Breast epithelium (tissue), 4 donors: ENCODE results near the gene ANKRD16. TPM values are rescaled to one million over a fixed set of nuclear protein-coding genes. Genes with fewer than 3 reads are reported as not detected.

Source experiments
- DNase-seq, 2 donors: peaks; one replicate each; pipeline ENCODE4 v3.0.0-alpha.2; 2019; ENCODE audit warnings: low spot score in 2 of 2
- H3K27ac ChIP-seq, 2 donors: fragments of 200-600 bp; sonication (generic) in 1 of 2; one replicate each; pipeline ENCODE4 v1.5.1; 2016 to 2019; ENCODE audit warnings: mild to moderate bottlenecking in 1 of 2
- H3K27me3 ChIP-seq, 2 donors: fragments of 200-600 bp; sonication (generic) in 1 of 2; one replicate each; pipeline versions ENCODE4 v1.5.1 to v1.6.0; 2017 to 2019; ENCODE audit warnings: control low read depth in 1 of 2, mild to moderate bottlenecking in 1 of 2
- H3K36me3 ChIP-seq: fragments of 200-600 bp; one replicate; pipeline ENCODE4 v1.5.1; 2019
- H3K4me1 ChIP-seq, 2 donors: fragments of 200-600 bp; sonication (generic); one replicate each; pipeline ENCODE4 v1.5.1; 2016 to 2019; ENCODE audit warnings: control low read depth in 1 of 2
- H3K4me3 ChIP-seq, 3 donors: fragments of 200-600 bp; sonication (generic); 1 replicate in 2 of 3; 2 replicates in 1 of 3; pipeline ENCODE4 v1.5.1; 2016 to 2019; ENCODE audit warnings: mild to moderate bottlenecking in 3 of 3, moderate library complexity in 2 of 3
- H3K9me3 ChIP-seq, 2 donors: fragments of 200-600 bp; sonication (generic) in 1 of 2; one replicate each; pipeline ENCODE4 v1.5.1; 2016 to 2019; ENCODE audit warnings: control low read depth in 1 of 2
- POLR2A ChIP-seq: fragments of 450-650 bp; IDR thresholded peaks from one replicate; pipeline ENCODE4 v1.6.1; 2016; ENCODE audit warnings: antibody characterized with exemption, mild to moderate bottlenecking, moderate library complexity
- POLR2AphosphoS5 ChIP-seq, 3 donors: sonication (generic); formaldehyde crosslinking; IDR thresholded peaks; one replicate each; pipeline ENCODE4 v1.6.1; 2017; ENCODE audit warnings: antibody characterized with exemption in 3 of 3
- intact Hi-C: fragments of 100-400 bp; cut with DNase I; formaldehyde crosslinking; loops from one replicate; pipeline ENCODE4 v1.15.1; 2023; ENCODE audit warnings: low total_unique reads
- total RNA-seq, 3 donors: library from RNA; depleted of rRNA; stranded (reverse); fragments of >200 nt; gene quantifications; one replicate each; pipeline ENCODE4 v1.1.0, GENCODE V29; 2016
- TF ChIP-seq, protein P1 (sequence below), 3 donors: fragments of 450-650 bp; IDR thresholded peaks; one replicate each; pipeline ENCODE4 v1.5.1; 2016 to 2017; ENCODE audit warnings: antibody characterized with exemption in 3 of 3, mild to moderate bottlenecking in 3 of 3, moderate library complexity in 3 of 3

The ANKRD16 gene
- total RNA-seq, 3 donors from 2014 or later, result 5.9 to 13.1 (median 8.8) TPM

- no peaks in the 10 kb centered on the region for H3K4me1 ChIP-seq
- no peaks in the 10 kb centered on the region for H3K9me3 ChIP-seq
- H3K36me3 ChIP-seq, result peaks cover 12% of the 10 kb centered on the region
- TF ChIP-seq, protein P1, sequence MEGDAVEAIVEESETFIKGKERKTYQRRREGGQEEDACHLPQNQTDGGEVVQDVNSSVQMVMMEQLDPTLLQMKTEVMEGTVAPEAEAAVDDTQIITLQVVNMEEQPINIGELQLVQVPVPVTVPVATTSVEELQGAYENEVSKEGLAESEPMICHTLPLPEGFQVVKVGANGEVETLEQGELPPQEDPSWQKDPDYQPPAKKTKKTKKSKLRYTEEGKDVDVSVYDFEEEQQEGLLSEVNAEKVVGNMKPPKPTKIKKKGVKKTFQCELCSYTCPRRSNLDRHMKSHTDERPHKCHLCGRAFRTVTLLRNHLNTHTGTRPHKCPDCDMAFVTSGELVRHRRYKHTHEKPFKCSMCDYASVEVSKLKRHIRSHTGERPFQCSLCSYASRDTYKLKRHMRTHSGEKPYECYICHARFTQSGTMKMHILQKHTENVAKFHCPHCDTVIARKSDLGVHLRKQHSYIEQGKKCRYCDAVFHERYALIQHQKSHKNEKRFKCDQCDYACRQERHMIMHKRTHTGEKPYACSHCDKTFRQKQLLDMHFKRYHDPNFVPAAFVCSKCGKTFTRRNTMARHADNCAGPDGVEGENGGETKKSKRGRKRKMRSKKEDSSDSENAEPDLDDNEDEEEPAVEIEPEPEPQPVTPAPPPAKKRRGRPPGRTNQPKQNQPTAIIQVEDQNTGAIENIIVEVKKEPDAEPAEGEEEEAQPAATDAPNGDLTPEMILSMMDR (IDR thresholded peaks at IDR 0.05), result no peak
- intact Hi-C loops, result no loop called here
- H3K27me3 ChIP-seq, result no peaks in the 10 kb centered on the region
- H3K27ac ChIP-seq, result no peak overlapping the region
- no peak overlapping the region for H3K4me3 ChIP-seq
- no peak for DNase-seq
Observed at GRCh38 chr10:5919568-5919967, 29.9 kb upstream of the ANKRD16 start.

DNA sequence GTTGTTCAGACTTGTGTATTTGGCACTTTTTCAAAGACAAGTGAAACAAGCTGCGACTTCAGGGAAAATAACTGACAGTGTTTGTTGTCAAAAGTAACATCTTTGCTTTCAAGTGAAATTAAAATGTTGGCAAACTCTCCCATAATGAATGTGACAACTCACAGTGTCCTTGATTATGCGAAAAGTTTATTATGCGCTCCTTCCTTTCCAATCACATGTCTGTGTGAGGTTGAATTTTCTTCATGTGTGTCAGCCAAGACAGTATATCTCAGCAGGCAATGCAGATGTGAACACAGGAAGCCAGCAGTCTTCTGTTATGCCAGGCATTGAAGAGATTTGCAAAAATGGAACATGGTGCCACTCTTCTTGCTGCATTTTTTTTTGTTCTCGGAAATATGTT lies 29.1 kb upstream of the ANKRD16 start:
- H3K27me3 ChIP-seq, result no peaks in the 10 kb centered on the region
- no peaks in the 10 kb centered on the region for H3K4me1 ChIP-seq
- peaks cover 9% of the 10 kb centered on the region for H3K36me3 ChIP-seq
- H3K27ac ChIP-seq, result no peak overlapping the region
- intact Hi-C loops, result no loop called here
- no peak for TF ChIP-seq POLR2AphosphoS5 (IDR thresholded peaks at IDR 0.05)
- no peak for TF ChIP-seq POLR2A
- TF ChIP-seq, protein P1 (IDR thresholded peaks at IDR 0.05), result no peak
- DNase-seq, result no peak
- H3K9me3 ChIP-seq, result no peaks in the 10 kb centered on the region
- H3K4me3 ChIP-seq, result no peak overlapping the region

GRCh38 chr10:5917305-5917704 lies 27.6 kb upstream of the ANKRD16 start:
- Histone ChIP-seq H3K36me3 (peaks cover 11% of the 10 kb centered on the region), H3K4me1 (no peaks in the 10 kb centered on the region), H3K9me3 (no peaks in the 10 kb centered on the region), H3K27ac (no peak overlapping the region), H3K27me3 (no peaks in the 10 kb centered on the region), H3K4me3 (no peak overlapping the region)
- no peak for DNase-seq
- intact Hi-C loops, result no loop called here
- TF ChIP-seq POLR2A, result no peak
- no peak for TF ChIP-seq POLR2AphosphoS5 (IDR thresholded peaks at IDR 0.05)
- TF ChIP-seq, protein P1 (IDR thresholded peaks at IDR 0.05), result no peak

- Histone ChIP-seq H3K36me3 (peaks cover 11% of the 10 kb centered on the region), H3K4me1 (no peaks in the 10 kb centered on the region), H3K4me3 (no peak overlapping the region), H3K27ac (no peak overlapping the region), H3K27me3 (no peaks in the 10 kb centered on the region), H3K9me3 (no peaks in the 10 kb centered on the region)
- intact Hi-C loops, result no loop called here
- TF ChIP-seq POLR2AphosphoS5 (IDR thresholded peaks at IDR 0.05) (no peak), POLR2A (no peak)
- TF ChIP-seq, protein P1 (IDR thresholded peaks at IDR 0.05), result no peak
- DNase-seq, result no peak
Observed at GRCh38 chr10:5915451-5915850, 25.8 kb upstream of the ANKRD16 start.

- Histone ChIP-seq H3K9me3 (no peaks in the 10 kb centered on the region), H3K4me3 (no peak overlapping the region), H3K27ac (no peak overlapping the region), H3K36me3 (peaks cover 11% of the 10 kb centered on the region), H3K4me1 (no peaks in the 10 kb centered on the region), H3K27me3 (no peaks in the 10 kb centered on the region)
- DNase-seq, result no peak
- intact Hi-C loops, result no loop called here
- TF ChIP-seq POLR2A, result no peak
- TF ChIP-seq, protein P1 (IDR thresholded peaks at IDR 0.05), result no peak
Observed at GRCh38 chr10:5913736-5914135, 24.0 kb upstream of the ANKRD16 start.
